ENCODE results near the gene SLC10A4. TPM values are rescaled to one million over a fixed set of nuclear protein-coding genes. Genes with fewer than 3 reads are reported as not detected.

SLC10A4 gene
- total RNA-seq, 6 experiments from 2014 or later: not detected

DNA sequence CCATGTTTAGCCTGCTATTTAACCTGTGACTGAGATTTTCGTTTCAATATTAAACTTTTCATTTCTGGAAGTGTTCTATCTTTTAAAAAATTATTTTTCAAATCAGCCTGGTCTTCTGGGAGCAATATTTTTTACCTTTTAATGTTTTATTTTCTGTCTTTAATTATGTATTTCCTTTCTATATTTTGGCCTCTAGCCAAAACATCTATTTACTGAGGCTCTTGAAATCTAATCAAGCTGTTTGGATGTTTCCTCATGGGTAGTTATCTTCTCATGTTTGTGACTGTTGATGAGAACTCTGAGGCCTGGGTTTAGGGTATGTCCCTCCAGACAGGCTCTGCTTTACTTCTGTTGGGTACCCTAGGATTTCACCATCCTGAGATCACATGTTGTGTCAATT, 10.3 kb upstream of the SLC10A4 start:
- no peak for DNase-seq
- Mint-ChIP-seq H3K4me3 (no peak overlapping the region), H3K36me3 (ENCODE audit: low read depth) (no peaks in the 10 kb centered on the region)

DNA sequence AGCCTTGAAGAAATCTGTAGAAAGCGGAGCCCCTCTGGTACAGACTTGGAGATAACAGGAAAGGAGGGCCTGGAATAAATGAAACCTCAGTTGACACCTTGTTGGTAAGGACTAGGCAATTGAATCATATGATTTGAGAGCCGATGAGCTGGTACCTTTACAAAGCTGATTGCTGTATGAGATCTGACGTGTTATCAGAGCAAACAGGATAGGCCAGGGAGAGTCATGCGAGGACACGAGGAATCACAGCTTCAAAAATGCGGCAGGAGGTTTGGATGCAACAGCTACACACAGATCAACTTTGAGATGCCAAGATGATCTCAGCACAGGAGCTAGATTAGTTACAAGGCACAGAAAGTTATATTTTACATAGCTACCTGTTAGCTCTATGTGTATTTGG, 7.4 kb upstream of the SLC10A4 start:
- no peaks in the 10 kb centered on the region for H3K36me3 Mint-ChIP-seq (ENCODE audit: low read depth)
- no peak overlapping the region for H3K4me3 Mint-ChIP-seq
- no peaks in the 10 kb centered on the region for H3K9me3 Mint-ChIP-seq
- H3K4me1 Mint-ChIP-seq (ENCODE audit: low read depth): peaks cover under 1% of the 10 kb centered on the region
- H3K27me3 Mint-ChIP-seq (ENCODE audit: insufficient read depth): peaks cover 8% of the 10 kb centered on the region; the same call in 1 of the 2 replicates
- no peak for DNase-seq
- TF ChIP-seq, protein P1, sequence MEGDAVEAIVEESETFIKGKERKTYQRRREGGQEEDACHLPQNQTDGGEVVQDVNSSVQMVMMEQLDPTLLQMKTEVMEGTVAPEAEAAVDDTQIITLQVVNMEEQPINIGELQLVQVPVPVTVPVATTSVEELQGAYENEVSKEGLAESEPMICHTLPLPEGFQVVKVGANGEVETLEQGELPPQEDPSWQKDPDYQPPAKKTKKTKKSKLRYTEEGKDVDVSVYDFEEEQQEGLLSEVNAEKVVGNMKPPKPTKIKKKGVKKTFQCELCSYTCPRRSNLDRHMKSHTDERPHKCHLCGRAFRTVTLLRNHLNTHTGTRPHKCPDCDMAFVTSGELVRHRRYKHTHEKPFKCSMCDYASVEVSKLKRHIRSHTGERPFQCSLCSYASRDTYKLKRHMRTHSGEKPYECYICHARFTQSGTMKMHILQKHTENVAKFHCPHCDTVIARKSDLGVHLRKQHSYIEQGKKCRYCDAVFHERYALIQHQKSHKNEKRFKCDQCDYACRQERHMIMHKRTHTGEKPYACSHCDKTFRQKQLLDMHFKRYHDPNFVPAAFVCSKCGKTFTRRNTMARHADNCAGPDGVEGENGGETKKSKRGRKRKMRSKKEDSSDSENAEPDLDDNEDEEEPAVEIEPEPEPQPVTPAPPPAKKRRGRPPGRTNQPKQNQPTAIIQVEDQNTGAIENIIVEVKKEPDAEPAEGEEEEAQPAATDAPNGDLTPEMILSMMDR (IDR thresholded peaks at IDR 0.05): no peak
- H3K27ac Mint-ChIP-seq: no peak overlapping the region

More for the DNA sequence above, 10.3 kb upstream of the SLC10A4 start:
- H3K9me3 Mint-ChIP-seq: no peaks in the 10 kb centered on the region
- TF ChIP-seq, protein P1 (IDR thresholded peaks at IDR 0.05): no peak
- H3K4me1 Mint-ChIP-seq (ENCODE audit: low read depth): peaks cover 13% of the 10 kb centered on the region
- no peak overlapping the region for H3K27ac Mint-ChIP-seq
- peaks cover 6% of the 10 kb centered on the region; the same call in 1 of the 2 replicates for H3K27me3 Mint-ChIP-seq (ENCODE audit: insufficient read depth)

DNA sequence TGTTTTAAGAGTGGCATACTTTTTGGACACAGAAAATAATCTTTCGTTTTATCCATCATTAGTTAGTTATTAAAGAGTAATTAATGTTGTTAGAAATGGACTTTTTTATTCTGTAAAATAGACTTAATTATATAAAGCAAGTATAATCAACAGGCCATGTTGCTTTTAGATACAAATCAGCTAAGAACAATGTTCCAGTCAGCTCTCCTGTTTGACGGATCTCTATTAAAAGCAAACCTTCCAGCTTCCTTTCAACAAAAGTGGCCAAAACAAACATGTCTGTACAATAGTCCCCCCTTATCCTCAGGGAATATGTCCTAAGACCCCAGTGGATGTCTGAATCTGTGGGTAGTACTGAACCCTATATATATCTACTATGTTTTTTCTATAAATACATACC, 4.9 kb upstream of the SLC10A4 start:
- H3K27me3 Mint-ChIP-seq (ENCODE audit: insufficient read depth): peaks cover 24% of the 10 kb centered on the region
- DNase-seq: no peak

DNA sequence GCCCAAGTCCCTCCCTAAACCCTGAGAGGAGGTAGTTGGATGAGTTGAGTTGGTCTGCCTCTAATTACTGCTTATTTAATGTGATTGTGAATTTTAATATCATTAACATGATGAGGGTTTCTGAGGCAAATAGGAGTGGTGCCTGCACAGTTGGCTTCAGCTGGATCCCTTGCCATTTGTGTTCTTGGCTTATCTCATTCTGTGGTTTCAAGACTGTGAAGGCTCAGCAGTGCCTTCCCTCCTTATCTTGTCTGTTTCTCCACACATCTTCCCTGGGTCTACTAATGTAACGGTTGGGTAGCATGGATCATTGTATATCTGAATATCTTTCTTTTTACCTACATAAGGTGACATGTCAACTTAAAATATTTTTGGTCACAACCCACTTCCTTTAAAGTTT, 1.6 kb upstream of the SLC10A4 start:
- Mint-ChIP-seq H3K27me3 (ENCODE audit: insufficient read depth) (peaks cover 38% of the 10 kb centered on the region), H3K9me3 (peaks cover 4% of the 10 kb centered on the region; the same call in 1 of the 2 replicates), H3K4me1 (ENCODE audit: low read depth) (peaks cover 5% of the 10 kb centered on the region; the same call in 1 of the 2 replicates), H3K36me3 (ENCODE audit: low read depth) (0 out of 2 replicates have a peak, but pooled peaks cover 5% of the 10 kb centered on the region), H3K27ac (no peak overlapping the region), H3K4me3 (no peak overlapping the region)
- no peak for DNase-seq
- TF ChIP-seq, protein P1 (IDR thresholded peaks at IDR 0.05): no peak

More for the DNA sequence above, 4.9 kb upstream of the SLC10A4 start:
- H3K27ac Mint-ChIP-seq: no peak overlapping the region
- H3K4me3 Mint-ChIP-seq: no peak overlapping the region
- H3K4me1 Mint-ChIP-seq (ENCODE audit: low read depth): no peaks in the 10 kb centered on the region; the same call in 1 of the 2 replicates
- H3K36me3 Mint-ChIP-seq (ENCODE audit: low read depth): no peaks in the 10 kb centered on the region
- TF ChIP-seq, protein P1 (IDR thresholded peaks at IDR 0.05): no peak
- H3K9me3 Mint-ChIP-seq: no peaks in the 10 kb centered on the region

DNA sequence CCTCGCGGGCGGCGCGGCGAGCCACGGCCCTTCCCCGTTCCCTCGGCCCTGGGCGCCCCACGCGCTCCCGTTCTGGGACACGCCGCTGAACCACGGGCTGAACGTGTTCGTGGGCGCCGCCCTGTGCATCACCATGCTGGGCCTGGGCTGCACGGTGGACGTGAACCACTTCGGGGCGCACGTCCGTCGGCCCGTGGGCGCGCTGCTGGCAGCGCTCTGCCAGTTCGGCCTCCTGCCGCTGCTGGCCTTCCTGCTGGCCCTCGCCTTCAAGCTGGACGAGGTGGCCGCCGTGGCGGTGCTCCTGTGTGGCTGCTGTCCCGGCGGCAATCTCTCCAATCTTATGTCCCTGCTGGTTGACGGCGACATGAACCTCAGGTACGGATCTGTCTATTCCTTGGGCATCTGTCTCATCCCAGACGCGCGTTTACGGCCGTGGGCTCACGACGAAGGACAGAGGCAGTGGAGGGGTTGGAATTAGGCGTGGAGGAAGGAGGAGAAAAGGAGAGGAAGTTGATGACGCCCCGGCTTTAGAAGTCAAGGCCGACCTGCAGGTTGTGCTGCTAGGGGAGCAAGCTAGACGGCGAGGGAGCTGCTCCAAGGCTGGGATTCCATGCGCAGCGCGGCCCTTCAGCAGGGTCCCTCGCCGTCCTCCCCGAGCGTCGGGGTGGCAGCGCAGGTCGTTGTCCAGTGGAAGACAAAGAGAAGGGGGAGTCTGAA, 792 bp downstream of the SLC10A4 start:
- Mint-ChIP-seq H3K9me3 (peaks cover 4% of the 10 kb centered on the region; the same call in 1 of the 2 replicates), H3K27ac (no peak overlapping the region), H3K4me3 (no peak overlapping the region), H3K27me3 (ENCODE audit: insufficient read depth) (peaks cover 50% of the 10 kb centered on the region), H3K36me3 (ENCODE audit: low read depth) (0 out of 2 replicates have a peak, but pooled peaks cover 5% of the 10 kb centered on the region), H3K4me1 (ENCODE audit: low read depth) (0 out of 2 replicates have a peak, but pooled peaks cover 5% of the 10 kb centered on the region)
- TF ChIP-seq, protein P1 (IDR thresholded peaks at IDR 0.05): no peak
- DNase-seq: no peak
